HG02798 (cell line): ENCODE data around the gene SMARCAL1.

ENCODE experiments used
- ATAC-seq: cut with Tn5 transposase; IDR thresholded peaks from one replicate; pipeline ENCODE4 v1.9.1; 2021; ENCODE audit warnings: mild to moderate bottlenecking; ENCODE audit not compliant: unreplicated experiment, poor library complexity

Gene SMARCAL1

DNA sequence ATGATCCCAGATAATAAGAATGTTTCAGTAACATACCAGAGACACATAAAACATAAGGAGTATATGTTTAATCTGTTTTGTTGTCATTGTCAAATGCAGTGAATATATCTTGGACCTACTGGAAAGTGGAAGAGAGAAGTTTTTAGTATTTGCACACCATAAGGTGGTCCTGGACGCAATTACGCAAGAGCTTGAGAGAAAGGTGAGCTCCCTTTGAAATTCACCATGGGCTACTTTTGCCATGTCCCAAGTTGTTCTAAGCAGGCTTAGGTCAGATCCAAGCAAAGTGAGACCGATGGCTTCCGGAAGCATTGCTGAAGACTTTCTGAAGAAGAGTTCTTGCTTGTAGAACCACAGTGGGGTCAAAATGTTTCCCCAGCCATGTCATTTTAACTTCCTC, 55.6 kb downstream of the SMARCAL1 start:
- ATAC-seq = no peak

DNA sequence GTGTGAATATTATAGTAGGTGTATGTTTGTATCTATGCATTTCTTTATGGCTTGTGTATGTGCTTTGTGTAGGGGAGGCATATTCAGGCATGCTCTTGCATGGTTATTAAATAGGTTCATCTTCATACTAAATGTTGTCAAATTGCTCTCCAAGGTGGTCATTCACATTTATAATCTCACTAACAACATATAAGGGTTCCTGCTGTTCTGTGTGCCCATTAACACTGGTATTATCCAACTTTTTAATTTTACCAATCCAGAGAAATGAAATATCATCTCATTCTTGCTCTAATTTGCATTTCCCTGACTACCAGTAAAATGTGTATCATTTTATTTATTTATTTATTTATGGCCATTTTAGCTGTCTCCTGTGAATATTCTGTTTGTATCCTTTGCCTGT, 57.4 kb downstream of the SMARCAL1 start:
- no peak for ATAC-seq

- no peak for ATAC-seq
Measured at GRCh38 chr2:216473187-216473586, 60.9 kb downstream of the SMARCAL1 start.

- ATAC-seq = no peak
Measured at GRCh38 chr2:216474925-216475670, 62.8 kb downstream of the SMARCAL1 start.

GRCh38 chr2:216475767-216476166, 63.5 kb downstream of the SMARCAL1 start:
- ATAC-seq = no peak

- no peak for ATAC-seq
Measured at GRCh38 chr2:216477283-216478035, 65.2 kb downstream of the SMARCAL1 start.

GRCh38 chr2:216478151-216478550, 65.9 kb downstream of the SMARCAL1 start:
- ATAC-seq = no peak

GRCh38 chr2:216478791-216479190, 66.5 kb downstream of the SMARCAL1 start:
- no peak for ATAC-seq

DNA sequence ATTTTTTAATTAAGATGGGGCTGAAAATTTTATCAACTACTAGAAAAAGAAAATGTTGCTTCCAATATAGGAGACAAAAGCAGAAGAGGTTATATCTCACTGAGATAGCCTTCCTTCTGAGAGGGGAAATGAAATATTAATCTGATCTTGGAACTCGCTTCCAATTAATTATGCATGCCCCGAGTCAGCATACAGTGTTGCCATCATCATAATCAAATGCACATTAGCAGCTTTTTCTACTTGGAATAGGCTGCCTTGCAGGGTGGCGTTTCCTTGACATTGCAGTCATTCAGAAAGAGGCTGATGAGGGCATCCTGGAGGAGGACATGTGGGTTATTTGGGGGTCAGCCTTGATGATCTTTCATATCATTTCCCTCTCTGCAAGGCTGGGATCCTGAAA, 67.9 kb downstream of the SMARCAL1 start:
- no peak for ATAC-seq

GRCh38 chr2:216482640-216483039, 70.4 kb downstream of the SMARCAL1 start:
- no peak for ATAC-seq

DNA sequence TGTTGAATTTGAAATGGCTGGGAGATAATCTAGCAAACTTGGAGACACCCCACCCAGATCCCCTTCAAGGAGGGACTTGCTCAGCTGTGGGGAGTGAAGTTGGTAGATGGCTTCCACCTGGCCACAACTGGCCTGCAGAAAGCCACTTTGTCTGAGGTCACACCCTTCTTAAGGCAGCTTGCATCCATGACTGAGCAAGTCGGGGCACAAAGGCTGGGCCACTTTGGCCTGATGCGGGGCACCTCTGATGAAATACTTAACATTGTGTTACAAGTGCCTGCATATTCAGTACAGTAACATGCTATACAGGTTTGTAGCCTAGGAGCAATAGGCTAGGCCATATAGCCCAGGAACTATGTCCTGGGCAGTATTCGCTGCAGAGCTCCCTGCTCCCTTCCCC, 73.0 kb downstream of the SMARCAL1 start:
- ATAC-seq = no peak

- ATAC-seq = no peak
Measured at GRCh38 chr2:216485745-216486144, 73.5 kb downstream of the SMARCAL1 start.

GRCh38 chr2:216486271-216486670, 74.0 kb downstream of the SMARCAL1 start:
- ATAC-seq = no peak

- ATAC-seq = no peak
Measured at GRCh38 chr2:216486708-216487107, 74.4 kb downstream of the SMARCAL1 start.

GRCh38 chr2:216490061-216490460, 77.8 kb downstream of the SMARCAL1 start:
- ATAC-seq = no peak

- ATAC-seq = peak; percentile 97
Measured at GRCh38 chr2:216491793-216492596, 79.7 kb downstream of the SMARCAL1 start.

GRCh38 chr2:216492597-216493333, 80.5 kb downstream of the SMARCAL1 start:
- no peak for ATAC-seq

DNA sequence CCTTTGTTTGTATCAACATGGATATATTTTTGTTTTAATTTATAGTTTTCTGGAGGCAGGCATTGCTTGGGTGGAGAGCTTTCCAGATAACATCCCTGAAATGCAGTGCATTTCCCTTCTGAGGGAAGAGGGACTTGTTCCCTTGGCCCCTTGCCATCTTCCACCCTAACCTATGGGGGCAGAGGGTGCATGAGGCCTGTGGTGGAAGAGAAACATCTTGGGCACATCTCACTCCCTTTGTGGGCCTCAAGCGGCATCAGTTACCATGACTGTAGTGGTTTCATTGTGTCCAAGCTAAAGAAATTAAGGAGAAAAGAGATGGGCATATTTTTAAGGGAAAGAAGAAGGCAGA, 81.0 kb downstream of the SMARCAL1 start:
- no peak for ATAC-seq

- no peak for ATAC-seq
Measured at GRCh38 chr2:216495656-216496055, 83.4 kb downstream of the SMARCAL1 start.

DNA sequence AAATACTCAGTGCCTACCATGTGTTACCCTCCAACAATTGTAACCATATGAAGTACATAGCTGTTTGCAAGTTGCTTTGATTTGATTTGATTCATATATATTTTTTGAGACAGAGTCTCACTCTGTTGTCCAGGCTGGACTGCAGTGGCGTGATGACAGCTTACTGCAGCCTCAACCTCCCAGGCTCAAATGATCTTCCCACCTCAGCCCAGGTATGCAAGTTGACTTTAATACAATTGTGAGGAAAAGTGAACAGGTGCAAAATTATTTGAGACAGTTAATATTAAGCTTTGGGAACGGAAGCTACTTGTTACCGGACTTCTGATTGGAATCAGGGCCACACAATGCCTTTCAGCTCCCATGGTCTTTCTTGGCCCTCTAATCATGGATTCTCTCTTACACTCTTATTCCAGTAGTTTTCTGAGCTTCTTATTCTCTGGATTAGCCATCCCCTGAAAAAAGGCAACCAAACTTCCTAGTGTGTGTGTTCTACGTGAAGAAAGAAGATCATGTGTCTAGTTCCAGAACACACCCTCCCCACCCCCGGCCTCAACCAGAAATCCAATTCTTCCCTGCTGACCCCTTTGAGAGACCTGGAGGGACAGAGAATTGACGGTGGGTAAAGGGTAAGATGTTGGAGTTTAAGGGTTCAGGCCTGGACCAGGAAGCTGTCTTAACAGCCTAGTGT, 85.2 kb downstream of the SMARCAL1 start:
- no peak for ATAC-seq
